NCI-H460 (cell line): Measurements from ENCODE around the gene SAYSD1. TPM values are rescaled to one million over a fixed set of nuclear protein-coding genes. Genes with fewer than 3 reads are reported as not detected.
"Not testable (repeated sequence)": the region's sequence is repeated elsewhere in the genome, so short reads cannot be mapped to it uniquely, and the experiment has no call there.

Source experiments
- DNase-seq: peaks from one replicate; pipeline ENCODE4 v3.0.0-alpha.2; 2016; ENCODE audit warnings: low read depth; ENCODE audit errors: extremely low read depth
- polyA plus RNA-seq: library from polyadenylated mRNA; depleted of rRNA; stranded (reverse); fragments of >200 nt; gene quantifications from 2 replicates; pipeline ENCODE4 v1.2.3, GENCODE V29; 2014; cell fraction: nucleus; rRNA removed
- total RNA-seq: library from RNA; depleted of rRNA; stranded (reverse); fragments of >200 nt; shearing (Covaris generic); gene quantifications from 2 replicates; pipeline ENCODE4 v1.2.3, GENCODE V29; 2014; rRNA removed

SAYSD1 gene
- total RNA-seq = 7.1 and 8.9 TPM in 2 replicates
- polyA plus RNA-seq = 2.4 and 6.0 TPM in 2 replicates

- DNase-seq = peak; percentile 84
Measured at GRCh38 chr6:39114704-39115599, at the start of gene SAYSD1. Gene SAYSD1 (minus strand): TSS chr6:39115186. CDS start chr6:39115089, 97 bp downstream.

GRCh38 chr6:39157511-39157910 is 42.5 kb upstream of the SAYSD1 start:
- no peak for DNase-seq

GRCh38 chr6:39156801-39157200 is 41.8 kb upstream of the SAYSD1 start:
- no peak for DNase-seq

- no peak for DNase-seq
Measured at GRCh38 chr6:39154705-39155104, 39.7 kb upstream of the SAYSD1 start.

- no peak for DNase-seq
Measured at GRCh38 chr6:39153766-39154397, 38.9 kb upstream of the SAYSD1 start.

GRCh38 chr6:39152262-39152661 is 37.3 kb upstream of the SAYSD1 start:
- no peak for DNase-seq

GRCh38 chr6:39151211-39151610 is 36.2 kb upstream of the SAYSD1 start:
- no peak for DNase-seq

- DNase-seq = no peak
Measured at GRCh38 chr6:39144481-39145173, 29.6 kb upstream of the SAYSD1 start.

- DNase-seq = no peak
Measured at GRCh38 chr6:39143238-39143930, 28.4 kb upstream of the SAYSD1 start.

- DNase-seq = no peak
Measured at GRCh38 chr6:39140556-39141167, 25.7 kb upstream of the SAYSD1 start.

- peak; percentile 33 for DNase-seq
Measured at GRCh38 chr6:39137245-39137644, 22.3 kb upstream of the SAYSD1 start.

- not testable (repeated sequence) for DNase-seq
Measured at GRCh38 chr6:39136207-39136606, 21.2 kb upstream of the SAYSD1 start.

GRCh38 chr6:39134761-39135160 is 19.8 kb upstream of the SAYSD1 start:
- not testable (repeated sequence) for DNase-seq

GRCh38 chr6:39130691-39131090 is 15.7 kb upstream of the SAYSD1 start:
- DNase-seq = no peak

GRCh38 chr6:39128832-39129231 is 13.8 kb upstream of the SAYSD1 start:
- no peak for DNase-seq

- DNase-seq = no peak
Measured at GRCh38 chr6:39128106-39128505, 13.1 kb upstream of the SAYSD1 start.

GRCh38 chr6:39124114-39124513 is 9.1 kb upstream of the SAYSD1 start:
- no peak for DNase-seq

- no peak for DNase-seq
Measured at GRCh38 chr6:39118921-39119320, 3.9 kb upstream of the SAYSD1 start.

- no peak for DNase-seq
Measured at GRCh38 chr6:39114388-39114703, 640 bp downstream of the SAYSD1 start.

GRCh38 chr6:39113788-39114187 is 1.2 kb downstream of the SAYSD1 start:
- DNase-seq = no peak
